Ectodermal cell (in vitro differentiated cells): ENCODE measurements around the gene ITGA5.

ENCODE experiments used
- H3K27ac ChIP-seq: 2 replicates; pipeline ENCODE4 v1.7.0; 2013; ENCODE audit warnings: mild to moderate bottlenecking, low read depth, low read length; ENCODE audit not compliant: insufficient read depth, poor library complexity, severe bottlenecking
- H3K27me3 ChIP-seq: 2 replicates; pipeline ENCODE4 v1.7.0; 2013; ENCODE audit warnings: mild to moderate bottlenecking, low read length; ENCODE audit not compliant: insufficient read depth, control insufficient read depth, poor library complexity, severe bottlenecking
- H3K36me3 ChIP-seq: one replicate; pipeline ENCODE4 v1.7.0; 2013; ENCODE audit warnings: low read length; ENCODE audit not compliant: control insufficient read depth, insufficient read depth
- H3K4me1 ChIP-seq: one replicate; pipeline ENCODE4 v1.7.0; 2013; ENCODE audit warnings: low read length; ENCODE audit not compliant: control insufficient read depth, insufficient read depth
- H3K4me3 ChIP-seq: 2 replicates; pipeline ENCODE4 v1.7.0; 2013; ENCODE audit warnings: low read depth, low read length, control low read depth; ENCODE audit not compliant: insufficient read depth
- H3K9me3 ChIP-seq: 2 replicates; pipeline ENCODE4 v1.7.0; 2013; ENCODE audit warnings: mild to moderate bottlenecking, low read length, moderate library complexity; ENCODE audit not compliant: control insufficient read depth
- WGBS, 2 experiments: methylation state at CpG; one replicate each; pipeline ENCODE4 v1.1.7; 2013; ENCODE audit warnings: missing lambda C conversion rate in 2 of 2; 5-methylcytosine and 5-hydroxymethylcytosine counted together

The ITGA5 gene

GRCh38 chr12:54397157-54397556 is 21.9 kb downstream of the ITGA5 start:
- H3K27ac ChIP-seq, result no peak overlapping the region
- no peaks in the 10 kb centered on the region for H3K27me3 ChIP-seq
- H3K4me1 ChIP-seq, result peaks cover 14% of the 10 kb centered on the region
- no peak overlapping the region for H3K4me3 ChIP-seq
- WGBS, 2 experiments, result 95 to 97% methylated on average over 1 of the region's 1 CpG
- no peaks in the 10 kb centered on the region for H3K9me3 ChIP-seq
- H3K36me3 ChIP-seq, result peaks cover 45% of the 10 kb centered on the region

- Histone ChIP-seq H3K4me1 (peaks cover 14% of the 10 kb centered on the region), H3K4me3 (no peak overlapping the region), H3K36me3 (peaks cover 34% of the 10 kb centered on the region), H3K27ac (no peak overlapping the region), H3K9me3 (no peaks in the 10 kb centered on the region), H3K27me3 (no peaks in the 10 kb centered on the region)
Measured at GRCh38 chr12:54395545-54395944, 23.5 kb downstream of the ITGA5 start.

GRCh38 chr12:54394986-54395385 is 24.1 kb downstream of the ITGA5 start:
- Histone ChIP-seq H3K27ac (no peak overlapping the region), H3K36me3 (peaks cover 28% of the 10 kb centered on the region), H3K27me3 (no peaks in the 10 kb centered on the region), H3K4me3 (no peak overlapping the region), H3K4me1 (peaks cover 17% of the 10 kb centered on the region), H3K9me3 (no peaks in the 10 kb centered on the region)
- WGBS, 2 experiments, result 91 to 94% methylated on average over 1 of the region's 1 CpG

GRCh38 chr12:54394281-54394719 is 24.8 kb downstream of the ITGA5 start:
- no peaks in the 10 kb centered on the region for H3K27me3 ChIP-seq
- H3K4me1 ChIP-seq, result peaks cover 24% of the 10 kb centered on the region
- WGBS, 2 experiments, result 29 to 36% methylated on average over 4 of the region's 4 CpGs
- H3K36me3 ChIP-seq, result peaks cover 27% of the 10 kb centered on the region
- no peak overlapping the region for H3K4me3 ChIP-seq
- no peaks in the 10 kb centered on the region for H3K9me3 ChIP-seq
- H3K27ac ChIP-seq, result no peak overlapping the region

- Histone ChIP-seq H3K27me3 (no peaks in the 10 kb centered on the region), H3K4me3 (no peak overlapping the region), H3K36me3 (peaks cover 27% of the 10 kb centered on the region), H3K9me3 (no peaks in the 10 kb centered on the region), H3K27ac (peak overlapping the region; percentile 30), H3K4me1 (peaks cover 29% of the 10 kb centered on the region)
- WGBS, 2 experiments, result 75 to 81% methylated on average over 3 of the region's 3 CpGs
Measured at GRCh38 chr12:54393743-54394142, 25.3 kb downstream of the ITGA5 start.

GRCh38 chr12:54393207-54393609 is 25.9 kb downstream of the ITGA5 start:
- no peaks in the 10 kb centered on the region for H3K9me3 ChIP-seq
- 60 to 62% methylated on average over 6 of the region's 6 CpGs for WGBS, 2 experiments
- H3K4me3 ChIP-seq, result no peak overlapping the region
- H3K36me3 ChIP-seq, result peaks cover 23% of the 10 kb centered on the region
- H3K27ac ChIP-seq, result peak overlapping the region; percentile 30
- H3K4me1 ChIP-seq, result peaks cover 34% of the 10 kb centered on the region
- H3K27me3 ChIP-seq, result no peaks in the 10 kb centered on the region

- peaks cover 40% of the 10 kb centered on the region for H3K4me1 ChIP-seq
- no peaks in the 10 kb centered on the region for H3K27me3 ChIP-seq
- no peak overlapping the region for H3K27ac ChIP-seq
- no peaks in the 10 kb centered on the region for H3K9me3 ChIP-seq
- peaks cover 20% of the 10 kb centered on the region for H3K36me3 ChIP-seq
- WGBS, 2 experiments, result 86 to 89% methylated on average over 8 of the region's 8 CpGs
- H3K4me3 ChIP-seq, result no peak overlapping the region
Measured at GRCh38 chr12:54392485-54393206, 26.4 kb downstream of the ITGA5 start.

GRCh38 chr12:54390668-54391551 is 28.2 kb downstream of the ITGA5 start:
- no peaks in the 10 kb centered on the region for H3K9me3 ChIP-seq
- peaks cover 6% of the 10 kb centered on the region for H3K36me3 ChIP-seq
- H3K27ac ChIP-seq, result peak overlapping the region; percentile 48
- no peaks in the 10 kb centered on the region for H3K27me3 ChIP-seq
- 1% methylated on average over 46 to 51 of the region's 51 CpGs for WGBS, 2 experiments
- H3K4me1 ChIP-seq, result peaks cover 57% of the 10 kb centered on the region
- peak overlapping the region; percentile 68 for H3K4me3 ChIP-seq

- WGBS, 2 experiments, result 2 to 5% methylated on average over 5 to 6 of the region's 7 CpGs
- Histone ChIP-seq H3K27me3 (no peaks in the 10 kb centered on the region), H3K4me3 (peak overlapping the region; percentile 68), H3K27ac (no peak overlapping the region), H3K36me3 (no peaks in the 10 kb centered on the region), H3K4me1 (peaks cover 64% of the 10 kb centered on the region), H3K9me3 (no peaks in the 10 kb centered on the region)
Measured at GRCh38 chr12:54390176-54390667, 28.8 kb downstream of the ITGA5 start.

GRCh38 chr12:54389607-54390175 is 29.4 kb downstream of the ITGA5 start:
- no peak overlapping the region for H3K27ac ChIP-seq
- H3K4me1 ChIP-seq, result peaks cover 69% of the 10 kb centered on the region
- H3K27me3 ChIP-seq, result no peaks in the 10 kb centered on the region
- no peaks in the 10 kb centered on the region for H3K36me3 ChIP-seq
- 68 to 70% methylated on average over 5 of the region's 5 CpGs for WGBS, 2 experiments
- no peaks in the 10 kb centered on the region for H3K9me3 ChIP-seq
- peak overlapping the region; percentile 68 for H3K4me3 ChIP-seq
